Subcutaneous adipose tissue (tissue), 4 donors: ENCODE measurements around the gene HCK. TPM values are rescaled to one million over a fixed set of nuclear protein-coding genes. Genes with fewer than 3 reads are reported as not detected.

Source experiments
- CTCF ChIP-seq: fragments of 450-650 bp; IDR thresholded peaks from one replicate; pipeline ENCODE4 v1.5.1; 2016; ENCODE audit warnings: low read depth, mild to moderate bottlenecking, control low read depth, antibody characterized with exemption, moderate library complexity
- total RNA-seq, 4 donors: library from RNA; depleted of rRNA; stranded (reverse); fragments of >200 nt; gene quantifications; one replicate each; pipeline ENCODE4 v1.1.0, GENCODE V29; 2016

The HCK gene
- total RNA-seq, 4 donors from 2014 or later: 10.0 to 63.2 (median 27.4) TPM

- no peak for TF ChIP-seq CTCF
Observed at GRCh38 chr20:32087070-32087469, 35.0 kb downstream of the HCK start.

GRCh38 chr20:32088759-32089158 is 36.7 kb downstream of the HCK start:
- TF ChIP-seq CTCF: no peak

GRCh38 chr20:32089637-32090362 is 37.8 kb downstream of the HCK start:
- TF ChIP-seq CTCF: no peak

DNA sequence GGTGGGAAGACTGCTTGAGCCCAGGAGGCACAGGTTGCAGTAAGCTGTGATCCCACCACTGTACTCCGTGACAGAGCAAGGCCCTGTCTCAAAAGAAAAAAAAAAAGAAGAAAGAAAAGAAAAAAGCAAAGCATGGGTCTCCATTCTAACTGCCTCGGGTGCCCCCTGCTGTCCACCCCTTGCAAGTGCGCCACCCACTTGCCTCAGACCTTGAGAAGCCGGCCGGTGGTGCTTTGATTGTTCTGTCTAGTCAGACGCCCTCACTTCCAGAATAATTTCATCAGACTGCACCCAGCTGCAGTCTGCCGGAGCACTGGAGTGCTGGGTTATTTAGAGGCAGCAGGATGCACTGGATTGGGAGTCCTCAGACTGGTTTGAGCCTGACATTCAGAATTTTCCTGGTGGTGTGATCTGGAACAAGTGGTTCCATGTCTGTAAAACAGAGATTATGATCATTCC is 39.9 kb downstream of the HCK start:
- no peak for TF ChIP-seq CTCF

DNA sequence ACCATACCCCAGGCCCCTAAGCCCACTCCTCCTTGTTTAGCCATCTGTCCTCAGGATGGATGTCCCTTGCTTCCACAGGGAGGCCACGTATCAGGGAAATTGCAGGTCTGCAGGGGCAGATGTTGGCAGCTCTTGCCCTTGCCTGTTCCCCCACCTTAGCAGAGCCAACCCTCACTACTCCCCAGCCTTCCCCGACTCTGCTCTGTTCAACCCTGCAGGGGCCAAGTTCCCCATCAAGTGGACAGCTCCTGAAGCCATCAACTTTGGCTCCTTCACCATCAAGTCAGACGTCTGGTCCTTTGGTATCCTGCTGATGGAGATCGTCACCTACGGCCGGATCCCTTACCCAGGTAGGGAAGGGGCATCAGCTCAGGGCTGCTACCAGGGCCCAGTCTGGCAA is 46.7 kb downstream of the HCK start:
- no peak for TF ChIP-seq CTCF

DNA sequence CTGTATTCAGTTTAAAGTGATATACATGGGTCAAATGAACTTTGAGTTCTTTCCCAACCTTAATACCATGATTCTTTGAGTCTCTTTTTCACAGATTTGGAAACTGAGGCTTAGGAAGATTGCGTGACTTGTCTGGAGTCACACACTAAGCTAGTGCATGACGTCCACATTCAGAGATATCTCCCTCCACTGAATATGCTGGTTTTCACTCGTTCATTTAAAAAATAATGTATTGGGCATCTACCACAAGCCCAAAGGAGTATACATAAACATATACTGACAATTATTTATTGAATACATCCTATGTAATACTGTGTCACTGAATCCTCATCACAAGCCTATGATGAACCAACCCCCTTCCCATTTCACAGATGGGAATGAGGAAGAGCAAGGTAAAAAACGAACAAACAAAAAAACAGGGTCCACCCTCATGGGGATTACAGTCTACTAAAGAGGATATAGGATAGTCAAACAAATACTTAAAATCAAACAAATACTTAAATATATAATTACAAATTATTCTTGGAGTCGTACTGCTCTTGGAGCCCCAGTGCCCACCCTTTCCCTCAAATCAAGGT is 56.9 kb downstream of the HCK start:
- no peak for TF ChIP-seq CTCF

GRCh38 chr20:32109392-32110172 is 57.5 kb downstream of the HCK start, which contains the start of gene TM9SF4:
TM9SF4 (plus strand) TSS chr20:32109714; CDS start chr20:32109741, 27 bp downstream.
- no peak for TF ChIP-seq CTCF
